ENCODE results near the gene MAP3K2.
"Not testable (repeated sequence)": the region's sequence is repeated elsewhere in the genome, so short reads cannot be mapped to it uniquely, and the experiment has no call there.

MAP3K2 gene

DNA sequence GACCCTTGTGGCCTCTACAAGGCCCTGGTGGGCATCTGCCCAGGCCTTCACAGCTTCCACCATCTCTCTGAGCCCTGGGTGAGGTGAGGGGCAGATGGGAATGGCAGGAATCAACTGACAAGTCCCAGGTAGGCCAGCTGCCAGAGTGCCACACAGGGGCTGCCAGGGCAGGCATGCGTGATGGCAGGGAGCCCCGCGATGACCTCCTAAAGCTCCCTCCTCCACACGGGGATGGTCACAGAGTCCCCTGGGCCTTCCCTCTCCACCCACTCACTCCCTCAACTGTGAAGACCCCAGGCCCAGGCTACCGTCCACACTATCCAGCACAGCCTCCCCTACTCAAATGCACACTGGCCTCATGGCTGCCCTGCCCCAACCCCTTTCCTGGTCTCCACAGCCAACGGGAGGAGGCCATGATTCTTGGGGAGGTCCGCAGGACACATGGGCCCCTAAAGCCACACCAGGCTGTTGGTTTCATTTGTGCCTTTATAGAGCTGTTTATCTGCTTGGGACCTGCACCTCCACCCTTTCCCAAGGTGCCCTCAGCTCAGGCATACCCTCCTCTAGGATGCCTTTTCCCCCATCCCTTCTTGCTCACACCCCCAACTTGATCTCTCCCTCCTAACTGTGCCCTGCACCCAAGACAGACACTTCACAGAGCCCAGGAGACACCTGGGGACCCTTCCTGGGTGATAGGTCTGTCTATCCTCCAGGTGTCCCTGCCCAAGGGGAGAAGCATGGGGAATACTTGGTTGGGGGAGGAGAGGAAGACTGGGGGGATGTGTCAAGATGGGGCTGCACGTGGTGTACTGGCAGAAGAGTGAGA is 32.5 kb upstream of the MAP3K2 start:
- no peak for DNase-seq

DNA sequence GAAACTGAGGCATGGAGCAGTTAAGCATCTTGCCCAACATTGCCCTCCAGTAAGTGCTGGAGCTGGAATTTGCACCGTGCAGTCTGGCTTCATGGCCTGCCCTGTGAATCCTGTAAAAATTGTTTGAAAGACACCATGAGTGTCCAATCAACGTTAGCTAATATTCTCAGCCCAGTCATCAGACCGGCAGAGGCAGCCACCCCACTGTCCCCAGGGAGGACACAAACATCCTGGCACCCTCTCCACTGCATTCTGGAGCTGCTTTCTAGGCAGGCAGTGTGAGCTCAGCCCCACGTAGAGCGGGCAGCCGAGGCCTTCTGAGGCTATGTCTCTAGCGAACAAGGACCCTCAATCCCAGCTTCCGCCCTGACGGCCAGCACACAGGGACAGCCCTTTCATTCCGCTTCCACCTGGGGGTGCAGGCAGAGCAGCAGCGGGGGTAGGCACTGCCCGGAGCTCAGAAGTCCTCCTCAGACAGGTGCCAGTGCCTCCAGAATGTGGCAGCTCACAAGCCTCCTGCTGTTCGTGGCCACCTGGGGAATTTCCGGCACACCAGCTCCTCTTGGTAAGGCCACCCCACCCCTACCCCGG is 31.8 kb upstream of the MAP3K2 start:
- no peak for DNase-seq

DNA sequence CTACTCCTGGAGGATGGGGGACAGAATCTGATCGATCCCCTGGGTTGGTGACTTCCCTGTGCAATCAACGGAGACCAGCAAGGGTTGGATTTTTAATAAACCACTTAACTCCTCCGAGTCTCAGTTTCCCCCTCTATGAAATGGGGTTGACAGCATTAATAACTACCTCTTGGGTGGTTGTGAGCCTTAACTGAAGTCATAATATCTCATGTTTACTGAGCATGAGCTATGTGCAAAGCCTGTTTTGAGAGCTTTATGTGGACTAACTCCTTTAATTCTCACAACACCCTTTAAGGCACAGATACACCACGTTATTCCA is 31.3 kb upstream of the MAP3K2 start:
- no peak for DNase-seq

DNA sequence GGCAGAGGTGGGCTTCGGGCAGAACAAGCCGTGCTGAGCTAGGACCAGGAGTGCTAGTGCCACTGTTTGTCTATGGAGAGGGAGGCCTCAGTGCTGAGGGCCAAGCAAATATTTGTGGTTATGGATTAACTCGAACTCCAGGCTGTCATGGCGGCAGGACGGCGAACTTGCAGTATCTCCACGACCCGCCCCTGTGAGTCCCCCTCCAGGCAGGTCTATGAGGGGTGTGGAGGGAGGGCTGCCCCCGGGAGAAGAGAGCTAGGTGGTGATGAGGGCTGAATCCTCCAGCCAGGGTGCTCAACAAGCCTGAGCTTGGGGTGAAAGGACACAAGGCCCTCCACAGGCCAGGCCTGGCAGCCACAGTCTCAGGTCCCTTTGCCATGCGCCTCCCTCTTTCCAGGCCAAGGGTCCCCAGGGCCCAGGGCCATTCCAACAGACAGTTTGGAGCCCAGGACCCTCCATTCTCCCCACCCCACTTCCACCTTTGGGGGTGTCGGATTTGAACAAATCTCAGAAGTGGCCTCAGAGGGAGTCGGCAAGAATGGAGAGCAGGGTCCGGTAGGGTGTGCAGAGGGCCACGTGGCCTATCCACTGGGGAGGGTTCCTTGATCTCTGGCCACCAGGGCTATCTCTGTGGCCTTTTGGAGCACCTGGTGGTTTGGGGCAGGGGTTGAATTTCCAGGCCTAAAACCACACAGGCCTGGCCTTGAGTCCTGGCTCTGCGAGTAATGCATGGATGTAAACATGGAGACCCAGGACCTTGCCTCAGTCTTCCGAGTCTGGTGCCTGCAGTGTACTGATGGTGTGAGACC is 30.7 kb upstream of the MAP3K2 start, which contains the start of gene PROC:
PROC (plus strand) TSS at position 128 of the 812 bp plus-strand sequence. CDS start 1,516 bp downstream, outside the sequence.
- no peak for DNase-seq

DNA sequence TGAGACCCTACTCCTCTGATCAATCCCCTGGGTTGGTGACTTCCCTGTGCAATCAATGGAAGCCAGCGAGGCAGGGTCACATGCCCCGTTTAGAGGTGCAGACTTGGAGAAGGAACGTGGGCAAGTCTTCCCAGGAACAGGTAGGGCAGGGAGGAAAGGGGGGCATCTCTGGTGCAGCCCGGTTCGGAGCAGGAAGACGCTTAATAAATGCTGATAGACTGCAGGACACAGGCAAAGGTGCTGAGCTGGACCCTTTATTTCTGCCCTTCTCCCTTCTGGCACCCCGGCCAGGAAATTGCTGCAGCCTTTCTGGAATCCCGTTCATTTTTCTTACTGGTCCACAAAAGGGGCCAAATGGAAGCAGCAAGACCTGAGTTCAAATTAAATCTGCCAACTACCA is 29.6 kb upstream of the MAP3K2 start:
- DNase-seq: no peak

DNA sequence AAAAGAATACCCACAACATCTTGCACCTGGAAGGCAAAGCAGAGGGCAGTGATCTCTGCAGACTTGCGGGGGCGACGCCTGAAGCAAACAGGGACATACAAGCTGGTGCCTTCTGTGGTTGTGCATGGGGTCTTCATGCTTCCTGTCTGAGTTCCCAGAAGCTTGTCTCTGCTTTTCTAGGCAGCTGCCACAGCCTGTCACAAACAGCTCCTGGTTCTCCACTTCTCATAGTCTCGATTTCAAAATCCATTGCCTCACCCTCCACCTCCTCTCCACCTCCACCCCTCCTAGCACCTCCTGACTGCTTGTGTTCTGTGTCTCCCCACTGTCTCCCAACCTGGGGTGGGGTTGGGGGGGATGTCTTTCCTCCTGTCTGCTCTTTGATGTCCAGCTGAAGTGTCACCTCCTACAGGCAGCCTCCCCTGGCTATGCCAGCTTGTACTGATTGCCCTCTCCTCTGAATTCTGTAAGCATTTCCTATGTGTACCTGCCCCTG is 28.8 kb upstream of the MAP3K2 start:
- DNase-seq: no peak

DNA sequence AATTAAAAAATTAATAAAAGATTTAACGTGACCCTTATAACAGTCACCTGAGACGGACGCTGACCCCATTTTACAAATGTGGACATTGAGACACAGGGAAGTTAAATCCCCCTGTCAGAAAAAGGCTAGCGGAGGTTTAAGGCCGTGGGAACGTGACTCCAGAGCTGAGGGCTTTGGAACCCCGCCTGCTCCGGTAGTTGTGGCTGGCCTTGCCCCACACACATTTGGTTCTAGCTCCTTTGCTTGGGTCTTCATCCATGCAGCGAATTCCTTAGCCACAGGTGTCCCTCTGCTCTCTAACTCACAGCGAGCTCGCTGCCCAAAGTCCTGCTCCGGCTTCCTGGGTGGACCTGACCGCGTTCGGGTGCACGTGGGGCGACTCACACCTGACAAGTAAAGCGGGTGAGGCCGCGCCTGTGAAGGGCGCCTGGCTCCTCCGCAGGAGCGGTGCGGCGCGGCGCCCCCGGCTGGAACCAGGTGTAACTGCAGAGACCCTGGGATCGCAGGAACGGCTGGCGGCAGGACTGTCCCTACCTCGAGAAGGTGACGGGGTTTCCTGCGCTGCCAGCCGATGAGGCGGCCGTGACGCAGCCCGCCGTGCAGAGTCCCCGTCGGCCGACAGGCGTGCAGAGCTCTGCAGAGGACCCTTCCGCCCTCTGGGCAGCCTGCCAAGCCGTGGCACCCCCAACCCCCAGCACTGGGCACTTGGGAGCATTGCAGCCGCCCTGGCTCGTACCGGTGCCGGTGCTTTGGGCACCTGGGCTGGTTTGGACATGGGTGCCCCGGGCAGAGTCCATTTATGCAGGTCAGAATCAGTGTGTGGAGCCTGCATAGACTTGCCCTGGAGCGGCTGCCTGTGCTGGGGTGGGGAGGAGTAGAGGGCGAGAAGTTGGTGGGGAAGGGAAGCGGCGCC is 28.1 kb upstream of the MAP3K2 start:
- DNase-seq: peak; percentile 35

DNA sequence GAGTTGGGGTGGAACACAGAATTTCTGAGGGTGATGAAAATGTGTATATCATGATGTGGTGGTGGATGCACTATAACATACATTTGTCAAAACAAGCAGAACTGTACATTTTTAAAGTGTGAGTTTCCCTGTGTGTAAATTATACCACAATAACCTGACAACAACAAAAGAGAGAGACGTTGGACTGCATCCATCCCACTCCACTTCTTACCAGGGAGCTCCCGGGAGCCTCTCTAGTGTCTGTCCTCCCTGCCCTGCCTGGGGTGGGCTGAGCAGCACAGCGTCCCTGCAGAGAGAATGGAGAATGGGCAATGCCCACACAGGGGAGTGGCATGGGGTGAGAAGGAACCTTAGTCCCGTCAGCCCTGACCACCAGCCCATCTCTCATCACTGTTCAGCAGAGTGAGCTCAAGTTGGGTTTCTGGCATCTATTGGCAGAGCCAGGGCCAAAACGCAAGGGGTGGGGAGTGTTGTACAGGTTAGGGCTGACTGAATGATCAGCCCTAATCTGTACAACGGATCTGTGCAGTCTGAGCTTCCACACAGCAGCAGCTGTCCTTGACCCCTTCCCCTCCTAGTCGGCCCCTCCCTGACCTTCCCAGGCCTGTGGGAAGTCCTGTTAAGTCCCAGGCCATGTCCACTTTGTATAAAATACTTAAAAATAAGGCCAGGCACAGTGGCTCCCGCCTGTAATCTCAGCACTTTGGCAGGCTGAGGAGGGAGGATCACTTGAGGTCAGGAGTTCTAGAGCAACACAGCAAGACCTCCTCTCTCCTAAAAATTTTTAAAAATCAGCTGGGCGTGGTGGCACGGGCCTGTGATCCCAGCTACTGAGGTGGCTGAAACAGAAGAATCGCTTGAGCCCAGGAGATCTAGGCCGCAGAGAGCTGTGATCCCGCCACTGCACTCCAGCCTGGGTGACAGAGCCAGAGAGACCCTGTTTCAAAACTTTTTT is 27.1 kb upstream of the MAP3K2 start:
- peak; percentile 74 for DNase-seq

DNA sequence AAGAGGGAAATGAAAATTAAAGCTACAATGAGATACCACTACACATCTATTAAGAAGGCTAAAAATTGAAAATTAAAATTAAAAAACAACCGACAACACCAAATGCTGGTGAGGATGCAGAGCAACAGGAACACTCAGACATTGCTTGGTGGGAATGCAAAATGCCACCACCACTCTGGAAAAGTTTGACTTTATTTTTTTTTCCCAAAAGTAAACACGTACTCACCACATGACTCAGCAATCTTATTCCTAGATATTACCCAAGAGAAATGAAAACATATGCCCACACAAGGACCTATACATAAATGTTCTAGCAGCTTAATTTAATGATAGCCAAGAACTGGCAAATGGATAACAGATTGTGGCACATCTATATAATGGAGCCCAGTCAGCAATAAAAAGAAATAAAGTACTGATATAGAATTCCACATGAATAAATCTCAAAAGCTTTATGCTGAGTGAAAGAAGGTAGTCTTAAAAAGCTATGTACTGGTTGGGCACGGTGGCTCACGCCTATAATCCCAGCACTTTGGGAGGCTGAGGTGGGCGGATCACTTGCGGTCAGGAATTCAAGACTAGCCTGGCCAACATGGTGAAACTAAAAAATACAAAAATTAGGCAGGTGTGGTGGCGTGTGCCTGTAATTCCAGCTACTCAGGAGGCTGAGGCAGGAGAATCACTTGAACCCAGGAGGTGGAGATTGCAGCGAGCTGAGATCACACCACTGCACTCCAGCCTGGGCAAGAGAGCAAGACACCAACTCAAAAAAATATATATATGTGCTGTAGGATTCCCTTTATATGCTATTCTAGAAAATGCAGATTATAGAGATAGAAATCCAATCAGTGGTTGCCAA is 26.2 kb upstream of the MAP3K2 start:
- peak; percentile 81 for DNase-seq

DNA sequence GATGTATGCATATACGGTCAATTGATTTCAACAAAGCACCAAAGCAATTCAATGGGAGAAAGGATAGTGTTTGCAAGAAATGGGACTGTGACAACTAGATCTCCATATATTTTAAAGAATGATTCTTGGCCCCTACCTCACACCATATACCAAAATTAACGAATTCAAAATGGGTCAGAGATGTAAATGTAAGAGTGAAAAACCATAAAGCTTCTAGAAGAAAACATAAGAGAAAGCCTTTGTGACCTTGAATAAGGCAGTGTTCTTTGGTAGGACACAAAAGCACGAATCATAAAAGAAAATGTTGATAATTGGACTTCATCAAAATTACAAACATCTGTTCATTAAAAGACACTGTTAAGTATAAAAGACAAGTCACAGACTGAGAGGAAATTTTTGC is 25.4 kb upstream of the MAP3K2 start:
- no peak for DNase-seq

DNA sequence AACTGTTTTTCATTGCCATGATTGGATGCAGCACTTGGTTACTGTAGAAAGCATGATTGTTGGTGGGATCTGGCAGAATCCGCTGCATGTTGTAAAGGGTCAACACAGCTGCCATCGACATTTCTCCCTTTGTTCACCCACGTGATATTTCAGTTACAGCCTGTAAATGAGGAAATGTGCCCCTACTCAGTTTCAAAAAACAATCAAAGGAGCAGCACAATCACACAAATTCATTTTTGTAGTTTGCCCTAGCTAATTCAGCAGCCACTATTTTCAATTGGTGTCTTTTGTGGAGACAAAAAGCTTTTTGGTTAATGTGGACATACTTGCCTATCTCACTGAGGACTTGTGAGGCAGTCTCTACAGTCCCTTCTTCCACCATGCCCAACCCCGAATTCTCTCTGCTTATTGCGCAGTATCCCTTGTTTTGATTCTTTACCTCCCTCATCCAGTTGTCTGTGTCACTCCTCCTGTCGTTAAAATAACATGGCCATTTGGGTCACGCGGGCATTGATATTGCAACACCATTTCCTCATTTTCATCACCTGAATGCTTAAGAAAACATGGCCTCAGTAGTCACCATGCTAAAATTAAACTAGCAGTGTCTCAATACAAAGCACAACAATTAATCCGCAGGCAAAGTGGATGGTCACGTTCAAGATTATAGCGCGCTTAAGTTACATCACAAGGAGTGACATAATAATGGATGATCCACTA is 24.0 kb upstream of the MAP3K2 start:
- no peak for DNase-seq

DNA sequence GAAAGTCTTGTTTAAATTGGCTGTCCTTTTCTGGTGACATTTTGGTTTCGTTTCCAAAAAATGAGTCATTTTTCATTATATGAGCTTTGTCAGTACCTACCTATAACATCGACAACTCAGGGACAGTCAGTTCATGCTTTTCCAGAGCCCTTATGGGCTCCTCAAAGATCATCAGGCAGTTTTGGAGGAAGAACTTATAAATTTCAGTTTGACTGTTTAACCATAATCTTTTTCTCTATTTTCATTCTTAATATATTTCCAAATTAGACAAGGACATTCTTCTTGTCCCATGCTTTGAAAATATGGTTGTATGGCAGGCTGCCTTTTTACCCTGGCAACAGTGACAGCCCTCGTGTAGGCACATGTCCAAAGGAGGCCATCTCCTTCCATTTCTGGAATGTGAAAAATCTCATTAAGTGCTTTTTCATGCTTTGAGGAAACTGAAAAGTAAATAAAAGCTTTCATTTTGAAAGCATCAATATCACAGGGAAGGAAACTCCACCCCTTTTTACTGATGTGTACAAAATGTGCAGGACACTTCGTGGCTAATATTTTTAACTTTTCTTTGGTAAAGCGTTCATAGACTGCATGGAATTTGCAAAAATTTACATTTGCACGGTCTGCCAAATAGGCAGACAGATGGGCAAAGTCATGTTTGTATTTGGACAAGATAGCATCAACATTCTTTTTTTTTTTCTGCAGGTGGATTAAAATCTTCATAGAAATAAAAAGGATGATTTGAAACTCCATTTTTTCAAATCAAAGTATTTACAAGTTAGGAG is 23.3 kb upstream of the MAP3K2 start:
- DNase-seq: peak; percentile 85

DNA sequence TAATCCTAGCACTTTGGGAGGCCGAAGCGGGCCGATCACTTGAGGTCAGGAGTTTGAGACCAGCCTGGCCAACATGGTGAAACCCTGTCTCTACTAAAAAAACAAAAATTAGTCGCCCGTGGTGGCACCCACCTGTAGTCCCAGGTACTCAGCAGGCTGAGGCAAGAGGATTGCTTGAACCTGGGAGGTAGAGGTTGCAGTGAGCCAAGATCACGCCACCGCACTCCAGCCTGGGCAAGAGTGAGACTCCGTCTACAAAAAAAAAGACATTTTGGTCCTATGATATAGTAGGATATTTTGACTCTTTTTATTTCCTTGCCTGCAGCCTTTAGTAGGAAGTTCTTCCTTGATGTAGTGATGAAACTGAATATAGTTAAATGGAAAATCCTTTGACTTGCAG is 21.9 kb upstream of the MAP3K2 start:
- not testable (repeated sequence) for DNase-seq

DNA sequence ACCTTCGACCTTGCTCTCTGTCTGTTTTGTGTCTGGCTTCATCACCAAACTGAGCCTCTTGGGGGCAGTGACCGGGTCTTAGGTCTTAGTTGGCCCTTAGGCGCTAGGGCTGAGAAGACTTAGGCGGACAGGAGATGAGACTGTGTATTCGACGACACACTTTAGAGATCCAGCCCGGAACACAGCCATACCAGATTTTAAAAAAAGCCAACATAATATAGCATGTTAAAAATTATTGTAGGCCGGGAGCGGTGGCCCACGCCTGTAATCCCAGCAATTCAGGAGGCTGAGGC is 21.0 kb upstream of the MAP3K2 start:
- no peak for DNase-seq

DNA sequence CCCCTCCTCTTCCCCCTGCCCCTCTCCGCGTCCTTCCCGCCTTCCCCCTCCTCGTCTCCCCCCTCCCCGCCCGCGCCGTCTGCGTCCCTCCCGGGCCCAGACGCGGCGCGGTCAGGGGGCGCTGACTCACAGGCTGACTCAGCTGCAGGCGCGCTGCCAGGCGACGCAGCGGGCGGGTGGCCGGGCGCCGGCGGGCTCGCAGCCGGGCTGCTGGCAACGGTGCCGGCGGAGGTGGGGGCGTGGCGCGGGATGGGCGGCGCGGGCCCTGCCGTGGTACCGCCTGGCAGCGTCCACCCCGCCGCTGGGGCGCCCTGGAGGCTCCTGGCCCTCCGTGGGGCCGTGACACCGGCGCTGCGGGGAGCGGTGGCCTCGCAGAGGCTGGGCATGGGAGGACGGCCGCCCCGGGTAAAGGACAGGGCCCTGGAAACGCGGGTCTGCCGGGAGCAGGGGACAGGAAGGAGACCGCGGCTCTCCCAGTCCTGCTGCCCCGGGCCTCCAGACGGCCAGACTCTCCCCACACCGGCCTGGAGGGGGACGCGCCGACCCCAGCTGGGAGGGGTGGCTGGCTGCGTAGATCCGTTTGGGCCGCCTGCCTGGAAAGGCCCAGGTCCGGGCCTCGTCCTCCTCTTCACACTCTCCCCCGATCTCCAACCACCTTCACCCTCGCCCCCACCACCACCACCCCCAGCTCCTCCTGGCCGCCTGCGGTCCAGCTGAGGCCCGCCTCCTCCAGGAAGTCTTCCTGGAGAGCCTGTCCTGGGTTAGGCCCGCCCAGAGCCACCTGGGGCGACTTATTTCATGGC is 20.4 kb upstream of the MAP3K2 start:
- DNase-seq: peak; percentile 94

DNA sequence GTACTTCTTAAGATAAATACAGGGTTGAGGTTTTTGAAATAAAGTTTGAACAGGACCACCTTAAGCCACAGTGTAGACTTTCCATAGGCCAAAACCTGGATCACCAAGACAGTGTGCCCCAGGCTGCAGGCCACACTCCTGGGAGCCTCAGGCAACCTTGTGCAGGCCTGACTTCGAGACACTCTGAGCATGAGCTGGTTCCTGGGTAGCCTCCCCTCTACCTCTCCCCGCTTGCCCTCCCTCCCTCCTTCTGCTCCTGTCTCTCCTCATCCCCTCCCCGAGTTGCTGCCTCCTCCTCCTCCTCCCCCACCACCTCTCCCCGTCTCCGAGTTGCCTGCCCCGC is 19.9 kb upstream of the MAP3K2 start:
- no peak for DNase-seq

DNA sequence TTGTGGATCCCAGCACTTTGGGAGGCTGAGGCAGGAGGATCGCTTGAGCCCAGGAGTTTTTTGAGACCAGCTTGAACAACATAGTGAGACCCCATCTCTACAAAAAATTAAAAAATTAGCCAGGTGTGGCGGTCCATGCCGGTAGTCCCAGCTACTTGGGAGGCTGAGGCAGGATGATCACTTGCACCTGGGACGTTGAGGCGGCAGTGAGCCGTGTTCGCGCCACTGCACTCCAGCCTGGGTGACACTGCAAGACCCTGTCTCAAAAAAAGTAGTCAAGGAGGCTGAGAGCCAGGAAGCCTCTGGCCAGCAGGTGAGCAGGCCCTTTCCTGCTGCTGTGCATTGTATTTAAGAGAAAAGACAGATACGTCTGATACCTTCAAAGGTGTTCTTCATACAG is 19.3 kb upstream of the MAP3K2 start:
- no peak for DNase-seq

DNA sequence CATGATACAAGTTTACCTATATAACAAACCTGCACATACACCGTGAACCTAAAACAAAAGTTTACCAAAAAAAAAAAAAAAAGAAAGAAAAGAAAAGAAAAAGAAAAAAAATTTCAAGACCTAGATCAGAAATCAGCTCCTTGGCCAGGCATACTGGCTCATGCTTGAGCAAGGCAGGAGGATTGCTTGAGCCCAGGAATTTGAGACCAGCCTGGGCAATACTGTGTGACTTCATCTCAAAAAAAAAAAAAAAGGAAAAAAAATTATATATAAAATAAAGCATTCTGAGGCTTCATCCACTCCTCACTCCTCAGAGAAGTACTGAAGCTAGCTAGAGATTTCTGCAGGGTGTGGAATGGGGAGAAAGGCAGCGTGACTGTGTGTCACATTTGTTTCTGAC is 18.7 kb upstream of the MAP3K2 start:
- DNase-seq: peak; percentile 44
